DMS53 treated with DMSO at 0.1 percent for 48 hours (cell line): ENCODE measurements around the gene KPNA2.
A peak's percentile ranks its signal among the peaks of the same experiment; 100 is the strongest.
"Not testable (repeated sequence)": the region's sequence is repeated elsewhere in the genome, so short reads cannot be mapped to it uniquely, and the experiment has no call there.

Source experiments
- DNase-seq: peaks from one replicate; lab custom pipeline; 2025; ENCODE audit not compliant: unreplicated experiment; lab: John Stamatoyannopoulos, UW

The KPNA2 gene

GRCh38 chr17:68019675-68020408, 15.7 kb upstream of the KPNA2 start:
- DNase-seq = peak; percentile 87

- DNase-seq = peak; percentile 58
These were observed 15.2 kb upstream of the KPNA2 start for GRCh38 chr17:68020409-68020756.

GRCh38 chr17:68020791-68021190, 14.7 kb upstream of the KPNA2 start:
- not testable (repeated sequence) for DNase-seq

- DNase-seq = no peak
These were observed 13.6 kb upstream of the KPNA2 start for GRCh38 chr17:68021963-68022362.

- DNase-seq = not testable (repeated sequence)
These were observed 13.0 kb upstream of the KPNA2 start for GRCh38 chr17:68022547-68022946.

GRCh38 chr17:68029512-68030215, 5.9 kb upstream of the KPNA2 start:
- peak; percentile 41 for DNase-seq

- peak; percentile 13 for DNase-seq
These were observed 1.7 kb upstream of the KPNA2 start for GRCh38 chr17:68033636-68034451.

- DNase-seq = no peak
These were observed 1.1 kb upstream of the KPNA2 start for GRCh38 chr17:68034452-68034776.

GRCh38 chr17:68035131-68035522, 408 bp upstream of the KPNA2 start:
- DNase-seq = peak; percentile 98

- no peak for DNase-seq
These were observed 991 bp downstream of the KPNA2 start for GRCh38 chr17:68036304-68037147.

- DNase-seq = no peak
These were observed 11.8 kb downstream of the KPNA2 start for GRCh38 chr17:68047153-68047846.

- DNase-seq = not testable (repeated sequence)
These were observed 12.5 kb downstream of the KPNA2 start for GRCh38 chr17:68047890-68048542.

GRCh38 chr17:68048996-68049395, 13.5 kb downstream of the KPNA2 start:
- DNase-seq = no peak

GRCh38 chr17:68049812-68050437, 14.4 kb downstream of the KPNA2 start:
- not testable (repeated sequence) for DNase-seq

- not testable (repeated sequence) for DNase-seq
These were observed 16.1 kb downstream of the KPNA2 start for GRCh38 chr17:68051321-68052312.

GRCh38 chr17:68052810-68053209, 17.3 kb downstream of the KPNA2 start:
- no peak for DNase-seq

- no peak for DNase-seq
These were observed 17.9 kb downstream of the KPNA2 start for GRCh38 chr17:68053231-68054013.
